NCI-H1930 (cell line): Measurements from ENCODE around the gene PDXDC1.
"Not testable (repeated sequence)": the region's sequence is repeated elsewhere in the genome, so short reads cannot be mapped to it uniquely, and the experiment has no call there.

Experiments
- DNase-seq, 2 experiments: peaks; one replicate each; lab custom pipeline; 2025; lab: John Stamatoyannopoulos, UW

PDXDC1 gene

DNA sequence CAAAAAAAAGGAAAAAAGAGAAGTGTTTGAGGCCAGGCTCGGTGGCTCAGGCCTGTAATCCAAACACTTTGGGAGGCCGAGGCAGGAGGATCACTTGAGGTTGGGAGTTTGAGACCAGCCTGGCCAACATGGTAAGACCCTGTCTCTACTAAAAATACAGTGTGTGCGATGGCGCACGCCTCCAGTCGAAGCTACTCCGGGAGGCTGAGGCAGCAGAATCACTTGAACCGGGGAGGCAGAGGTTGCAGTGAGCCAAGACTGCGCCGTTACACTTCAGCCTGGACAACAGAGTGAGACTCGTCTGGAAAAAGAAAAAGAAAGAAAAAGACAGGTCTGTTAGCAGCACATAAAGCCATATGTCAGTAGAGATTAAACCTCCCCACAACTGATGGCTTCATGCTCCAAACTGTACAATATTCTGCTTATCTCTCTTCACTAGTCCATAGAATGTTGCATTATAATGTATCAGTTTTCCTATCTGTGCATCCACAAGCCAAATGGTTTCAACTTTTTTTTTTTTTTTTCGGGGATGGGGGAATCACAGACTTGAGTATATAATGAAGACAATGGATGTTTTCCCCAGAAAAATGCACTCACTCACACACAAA, 3.1 kb upstream of the PDXDC1 start:
- DNase-seq, result not testable (repeated sequence)

DNA sequence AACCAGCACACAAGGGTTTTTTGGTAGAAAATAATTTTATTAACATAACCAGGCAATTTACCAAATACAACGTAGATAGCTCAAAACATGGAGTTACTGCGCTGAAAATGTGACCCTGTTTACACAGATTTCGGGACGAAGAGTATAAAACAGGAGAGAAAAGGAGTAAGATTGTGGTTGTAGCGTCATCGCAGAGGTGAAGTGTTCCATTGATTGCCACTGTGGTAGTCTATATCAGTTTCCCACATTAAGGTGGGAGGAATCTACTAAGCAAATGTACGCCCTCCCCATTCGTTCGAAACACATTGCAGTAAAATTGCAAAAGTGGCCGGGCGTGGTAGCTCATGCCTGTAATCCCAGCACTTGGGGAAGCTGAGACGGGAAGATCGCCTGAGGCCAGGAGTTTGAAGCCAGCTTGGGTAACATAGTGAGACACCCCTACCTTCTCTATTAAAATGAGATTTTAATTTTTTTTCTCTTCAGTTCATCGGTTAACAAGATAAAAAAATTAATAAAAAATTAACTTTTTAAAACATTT, 972 bp upstream of the PDXDC1 start:
- DNase-seq, result not testable (repeated sequence)

DNA sequence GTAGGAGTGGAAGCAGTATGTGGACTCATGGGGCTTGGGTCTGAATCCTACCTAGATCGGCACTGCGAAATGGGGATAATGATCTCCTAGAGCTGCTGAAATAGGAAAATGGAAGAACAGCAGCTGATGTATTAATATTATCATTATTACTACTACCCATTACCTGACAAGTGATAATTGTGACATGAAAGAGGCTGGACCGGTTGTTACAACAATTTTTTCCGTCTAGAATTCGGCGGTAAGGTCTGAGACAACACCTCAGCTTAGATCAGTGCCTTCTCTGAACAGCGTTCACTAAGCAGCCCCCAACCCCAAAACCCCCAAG, 533 bp upstream of the PDXDC1 start:
- not testable (repeated sequence) for DNase-seq

DNA sequence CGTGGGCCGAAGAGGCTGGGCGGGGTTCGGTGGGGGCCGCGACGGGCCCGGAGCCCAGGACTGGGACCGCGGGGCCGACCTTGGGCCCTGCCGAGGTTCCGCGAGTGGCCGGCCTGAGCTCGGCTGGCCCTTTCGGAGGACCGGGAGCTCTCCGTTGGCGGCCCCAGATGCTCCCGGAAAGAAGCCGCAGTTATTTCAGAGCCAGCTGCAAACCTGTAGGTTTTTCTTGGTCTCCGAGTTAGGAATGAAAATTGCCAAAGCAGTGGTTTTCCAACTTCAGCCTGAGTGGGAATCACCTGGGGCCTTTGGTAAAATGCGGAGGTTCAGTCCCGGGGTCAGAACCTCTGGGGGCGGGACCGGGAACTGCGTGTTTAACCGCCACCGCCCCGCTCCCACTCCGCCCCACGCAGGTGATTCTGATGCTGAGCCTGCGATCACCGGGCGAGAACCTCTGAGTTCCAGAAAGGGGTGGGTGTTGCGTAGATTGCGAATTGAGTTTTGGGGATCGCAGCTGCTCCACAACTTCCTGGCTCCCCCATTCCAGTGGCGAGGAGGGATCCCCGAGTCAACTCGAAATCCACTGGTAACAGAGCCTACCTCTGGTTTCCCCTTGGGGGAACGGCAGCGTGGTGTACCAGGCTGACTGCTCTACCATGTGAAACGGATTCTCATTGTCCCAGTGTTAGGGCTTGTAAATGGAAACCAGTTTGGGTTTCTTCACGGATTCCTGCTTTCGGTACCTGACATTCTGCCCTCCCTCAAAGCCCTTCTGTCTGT, 780 bp downstream of the PDXDC1 start:
- DNase-seq, result not testable (repeated sequence)

DNA sequence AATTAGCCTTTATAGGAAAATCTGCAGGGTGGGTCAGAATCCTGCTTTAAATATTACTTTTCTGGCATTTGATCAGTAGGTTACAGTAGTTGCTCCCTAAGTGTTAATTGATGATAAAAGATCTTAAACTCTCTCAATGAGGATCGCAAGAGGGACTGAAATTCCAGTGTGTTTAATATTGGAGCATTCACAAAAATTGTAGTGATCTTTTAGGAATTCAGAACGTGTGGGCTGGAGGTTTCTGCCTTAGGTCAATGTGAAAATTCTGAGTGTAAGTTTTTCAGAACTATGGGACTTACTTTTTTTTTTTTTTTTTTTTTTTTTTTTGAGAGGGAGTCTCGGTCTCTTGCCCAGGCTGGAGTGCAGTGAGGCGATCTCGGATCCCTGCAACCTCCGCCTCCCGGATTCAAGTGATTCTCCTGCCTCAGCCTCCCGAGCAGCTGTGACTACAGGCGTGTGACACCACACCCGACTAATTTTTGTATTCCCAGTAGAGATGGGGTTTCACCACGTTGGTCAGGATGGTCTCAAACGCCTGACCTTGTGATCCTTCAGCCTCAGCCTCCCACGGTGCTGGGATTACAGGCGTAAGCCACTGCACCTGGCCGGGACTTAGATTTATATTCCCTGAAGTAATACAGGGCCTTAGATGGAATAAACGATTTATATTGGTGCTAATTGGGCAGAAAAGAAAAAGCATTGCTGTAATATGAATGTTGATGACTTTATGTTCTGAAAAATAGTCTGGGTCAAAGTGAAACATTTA, 2.3 kb downstream of the PDXDC1 start:
- not testable (repeated sequence) for DNase-seq

DNA sequence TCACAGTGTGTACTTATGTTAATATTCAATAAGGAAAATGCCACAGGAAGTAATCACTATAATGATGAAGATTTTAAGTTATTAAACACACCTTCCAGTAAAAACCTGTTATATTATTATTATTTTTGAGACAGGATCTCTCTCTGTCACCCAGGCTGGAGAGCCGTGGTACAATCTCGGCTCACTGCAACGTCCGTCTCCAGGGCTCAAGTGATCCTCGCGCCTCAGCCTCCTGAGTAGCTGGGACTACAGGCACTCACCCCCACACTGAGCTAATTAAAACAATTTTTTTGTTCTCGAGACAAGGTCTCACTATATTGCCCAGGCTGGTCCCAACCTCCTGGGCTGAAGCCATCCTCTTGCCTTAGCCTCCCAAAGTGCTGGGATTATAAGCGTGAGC, 3.5 kb downstream of the PDXDC1 start:
- DNase-seq, result not testable (repeated sequence)

DNA sequence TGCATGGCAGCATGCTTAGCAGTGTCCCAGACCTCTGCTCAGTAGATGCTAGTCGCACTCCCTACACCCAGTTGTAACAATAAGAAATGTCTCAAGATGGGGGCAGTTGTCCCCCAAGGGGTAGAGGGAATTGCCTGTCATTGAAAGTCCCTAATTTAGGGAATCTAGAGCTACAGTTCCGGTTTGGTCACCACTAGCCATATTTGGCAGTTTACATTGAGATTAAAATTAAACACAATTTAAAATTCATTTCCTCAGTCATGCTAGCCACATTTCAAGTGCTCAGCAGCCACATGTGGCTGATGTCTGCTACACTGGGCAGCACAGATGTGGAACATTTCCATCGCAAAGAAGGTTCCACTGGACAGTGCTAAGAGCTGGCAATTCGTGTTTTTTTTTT, 4.1 kb downstream of the PDXDC1 start:
- not testable (repeated sequence) for DNase-seq

DNA sequence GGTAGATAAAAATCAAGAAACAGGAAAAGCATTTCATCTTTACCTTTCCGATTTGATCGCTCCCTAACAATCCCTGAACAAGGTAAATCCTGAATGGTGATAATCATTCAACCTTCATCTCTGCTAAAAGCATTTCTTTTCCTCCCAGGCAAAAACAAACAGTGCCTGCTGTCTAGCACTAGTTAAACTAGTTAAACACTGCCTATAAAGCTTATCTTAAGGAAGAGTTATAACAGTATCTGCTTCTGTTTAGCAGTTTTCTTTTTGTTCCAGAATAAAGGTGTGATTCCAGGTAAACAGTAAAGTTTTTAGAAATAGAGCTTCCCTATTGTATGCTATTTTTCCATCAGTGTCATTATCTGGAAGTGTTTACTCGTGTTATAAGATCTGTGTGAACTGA, 6.4 kb downstream of the PDXDC1 start:
- DNase-seq, result not testable (repeated sequence)

DNA sequence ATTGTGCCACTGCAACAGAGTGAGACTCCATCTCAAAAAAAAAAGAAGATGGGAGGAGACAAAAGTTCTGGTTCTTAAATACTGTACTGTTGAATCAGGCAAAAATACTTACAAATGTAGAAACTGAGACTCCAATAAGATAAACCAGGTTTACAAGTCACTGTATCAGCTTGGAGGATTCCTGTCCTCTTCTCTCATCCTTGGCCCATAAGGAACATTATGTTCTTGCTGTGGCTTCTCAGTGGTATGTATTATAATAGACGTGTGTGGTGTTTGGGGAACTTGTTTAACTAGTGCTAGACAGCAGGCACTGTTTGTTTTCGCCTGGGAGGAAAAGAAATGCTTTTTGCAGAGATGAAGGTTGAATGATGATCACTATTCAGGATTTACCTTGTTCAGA, 7.7 kb downstream of the PDXDC1 start:
- not testable (repeated sequence) for DNase-seq

DNA sequence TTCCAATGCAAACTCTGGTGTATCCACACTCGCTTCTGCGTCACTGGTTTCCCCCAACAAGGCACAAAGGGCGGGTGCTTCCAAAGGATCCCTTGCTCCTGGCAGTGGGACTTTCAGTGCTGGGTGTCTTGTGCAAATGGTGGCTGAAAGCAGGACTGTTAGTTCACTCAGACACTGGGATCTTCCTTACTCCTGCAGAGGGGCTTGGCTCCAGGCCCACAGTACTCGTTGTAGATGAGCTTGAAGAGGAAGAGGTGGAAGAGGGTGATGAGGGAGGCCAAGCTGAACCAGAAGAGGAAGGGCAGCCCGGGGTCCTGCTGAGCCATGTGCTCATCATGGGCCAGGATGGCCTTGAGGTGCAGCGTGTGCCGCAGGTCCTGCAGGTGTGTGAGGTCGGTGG, 13.3 kb downstream of the PDXDC1 start:
- not testable (repeated sequence) for DNase-seq

DNA sequence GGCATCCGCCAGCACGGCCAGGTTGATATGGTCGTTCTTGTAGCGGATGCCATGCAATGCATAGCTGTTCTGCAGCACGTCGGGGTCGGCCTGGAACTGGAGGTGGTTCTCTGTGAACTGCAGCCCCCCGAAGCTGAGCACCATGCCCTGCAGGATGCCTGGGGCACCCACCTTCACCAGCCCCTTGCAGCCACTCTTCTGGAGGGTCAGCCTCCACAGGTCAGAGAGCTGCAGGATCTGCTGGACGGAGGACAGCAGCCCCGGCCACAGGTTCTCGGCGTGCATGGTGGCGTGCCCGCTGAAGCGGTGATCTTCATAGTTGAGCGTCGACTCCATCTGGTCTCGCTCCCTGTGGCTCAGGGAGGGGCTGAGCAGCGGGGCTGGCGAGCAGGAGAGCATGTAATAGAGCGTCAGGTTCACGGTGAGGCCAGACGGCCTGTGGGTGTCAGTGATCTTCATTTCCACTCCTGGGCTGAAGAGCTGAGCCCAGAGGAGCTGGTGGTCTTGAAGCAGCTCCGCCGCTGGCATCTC, 13.9 kb downstream of the PDXDC1 start:
- not testable (repeated sequence) for DNase-seq

DNA sequence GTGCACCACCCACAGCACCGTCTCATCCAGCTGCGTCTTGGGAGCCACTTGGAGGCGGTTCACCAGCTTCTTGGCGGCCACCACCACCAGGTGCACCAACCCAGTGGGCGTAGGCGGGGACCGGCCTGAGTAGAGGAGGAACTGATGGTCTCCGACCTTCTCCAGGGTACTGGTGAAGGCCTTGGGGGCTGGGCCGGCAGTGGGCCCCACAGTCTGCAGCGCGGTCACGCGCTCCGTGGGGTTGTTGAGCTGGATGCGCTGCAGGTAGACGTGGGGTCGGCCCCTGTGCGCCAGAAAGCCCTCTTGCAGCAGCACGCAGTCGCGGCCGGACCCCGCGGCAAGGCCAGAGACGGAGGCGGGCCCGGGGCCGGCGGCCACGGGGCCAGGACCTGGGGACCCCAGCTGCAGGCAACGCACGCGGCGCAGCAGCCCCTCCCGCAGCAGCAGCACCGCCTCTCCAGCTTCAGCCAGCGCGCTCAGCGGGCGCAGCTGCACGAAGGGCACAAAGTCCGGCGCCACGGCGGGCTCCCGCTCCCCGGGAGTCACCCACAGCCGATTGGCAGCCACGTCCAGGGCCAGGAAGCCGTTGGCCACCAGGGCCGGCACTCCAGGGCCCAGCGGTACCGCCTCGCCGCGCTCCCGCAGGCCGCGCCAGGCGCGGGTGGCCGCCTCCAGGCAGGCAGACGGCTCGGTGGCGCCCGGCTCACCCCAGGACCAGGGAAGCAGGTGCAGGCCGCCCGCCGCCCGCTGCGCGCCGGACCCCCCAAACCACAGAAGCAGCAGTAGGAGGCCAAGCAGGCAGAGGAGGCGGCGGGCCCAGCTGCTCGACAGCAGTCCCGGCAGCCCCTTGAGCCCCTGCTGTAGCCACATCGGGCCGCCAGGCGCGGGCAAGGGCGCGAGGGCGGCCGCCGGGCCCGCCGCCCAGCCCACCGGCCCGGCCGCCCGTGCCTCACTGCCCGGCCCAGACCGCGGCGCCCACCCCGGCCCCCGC, 14.8 kb downstream of the PDXDC1 start:
- DNase-seq, result not testable (repeated sequence)

DNA sequence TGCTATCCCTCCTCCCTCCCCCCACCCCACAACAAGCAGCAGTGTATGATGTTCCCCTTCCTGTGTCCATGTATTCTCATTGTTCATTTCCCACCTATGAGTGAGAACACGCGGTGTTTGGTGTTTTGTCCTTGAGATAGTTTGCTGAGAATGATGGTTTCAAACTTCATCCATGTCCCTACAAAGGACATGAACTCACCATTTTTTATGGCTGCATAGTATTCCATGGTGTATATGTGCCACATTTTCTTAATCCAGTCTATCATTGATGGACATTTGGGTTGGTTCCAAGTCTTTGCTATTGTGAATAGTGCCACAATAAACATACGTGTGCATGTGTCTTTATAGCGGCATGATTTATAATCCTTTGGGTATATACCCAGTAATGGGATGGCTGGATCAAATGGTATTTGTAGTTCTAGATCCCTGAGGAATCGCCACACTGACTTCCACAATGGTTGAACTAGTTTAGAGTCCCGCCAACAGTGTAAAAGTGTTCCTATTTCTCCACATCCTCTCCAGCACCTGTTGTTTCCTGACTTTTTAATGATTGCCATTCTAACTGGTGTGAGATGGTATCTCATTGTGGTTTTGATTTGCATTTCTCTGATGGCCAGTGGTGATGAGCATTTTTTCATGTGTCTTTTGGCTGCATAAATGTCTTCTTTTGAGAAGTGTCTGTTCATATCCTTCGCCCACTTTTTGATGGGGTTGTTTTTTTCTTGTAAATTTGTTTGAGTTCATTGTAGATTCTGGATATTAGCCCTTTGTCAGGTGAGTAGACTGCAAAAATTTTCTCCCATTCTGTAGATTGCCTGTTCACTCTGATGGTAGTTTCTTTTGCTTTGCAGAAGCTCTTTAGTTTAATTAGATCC, 18.7 kb downstream of the PDXDC1 start:
- not testable (repeated sequence) for DNase-seq

DNA sequence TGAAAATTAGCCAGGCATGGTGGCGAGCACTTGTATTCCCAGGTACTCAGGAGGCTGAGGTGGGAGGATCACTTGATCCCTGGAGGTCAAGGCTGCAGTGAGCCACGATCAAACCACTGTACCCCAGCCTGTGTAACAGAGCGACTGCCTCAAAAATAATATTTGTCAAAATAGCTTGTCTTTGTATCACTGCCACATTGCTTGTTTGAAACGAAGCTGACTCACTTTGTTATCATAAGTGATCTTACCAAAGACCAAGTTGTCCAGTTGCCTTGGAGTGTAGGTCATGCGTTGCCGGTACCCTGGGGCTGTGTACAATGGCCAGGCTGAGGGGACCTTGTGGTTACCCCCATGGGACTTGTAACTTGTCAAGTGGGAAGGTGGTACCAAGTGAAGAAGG, 21.9 kb downstream of the PDXDC1 start:
- DNase-seq, result not testable (repeated sequence)

DNA sequence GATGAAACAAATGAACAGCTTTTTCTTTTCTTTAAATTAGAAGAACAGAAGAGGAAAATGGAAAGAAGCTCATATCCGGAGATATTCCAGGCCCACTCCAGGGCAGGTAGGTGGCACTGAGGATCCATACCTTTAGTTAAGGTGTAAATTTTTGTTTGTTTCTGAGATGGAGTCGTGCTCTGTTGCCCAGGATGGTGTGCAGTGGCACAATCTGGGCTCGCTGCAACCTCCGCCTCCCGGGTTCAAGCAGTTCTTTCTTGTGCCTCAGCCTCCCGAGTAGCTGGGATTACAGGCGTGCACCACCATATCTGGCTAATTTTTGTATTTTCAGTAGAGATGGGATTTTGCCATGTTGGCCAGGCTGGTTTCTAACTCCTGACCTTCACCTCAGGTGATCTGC, 23.5 kb downstream of the PDXDC1 start:
- DNase-seq, result not testable (repeated sequence)

DNA sequence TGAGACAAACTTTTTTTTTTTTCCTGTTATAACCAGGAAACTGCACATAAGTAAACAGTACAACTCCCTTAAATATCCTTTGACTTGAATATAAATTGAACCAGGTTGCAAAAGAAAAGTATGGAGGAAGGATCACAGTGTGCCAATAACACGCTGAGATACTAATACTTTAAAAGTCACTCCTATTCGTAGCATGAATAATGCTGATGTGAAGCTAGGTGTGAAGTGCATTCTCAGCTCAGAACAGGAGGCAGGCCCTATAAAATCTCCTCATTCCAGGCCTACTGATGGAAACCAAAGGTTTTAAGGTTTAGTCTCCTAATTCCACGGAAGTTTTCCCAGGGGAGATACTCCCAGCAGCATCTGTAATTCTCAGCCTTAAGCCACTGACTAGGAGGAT, 25.0 kb downstream of the PDXDC1 start:
- not testable (repeated sequence) for DNase-seq

DNA sequence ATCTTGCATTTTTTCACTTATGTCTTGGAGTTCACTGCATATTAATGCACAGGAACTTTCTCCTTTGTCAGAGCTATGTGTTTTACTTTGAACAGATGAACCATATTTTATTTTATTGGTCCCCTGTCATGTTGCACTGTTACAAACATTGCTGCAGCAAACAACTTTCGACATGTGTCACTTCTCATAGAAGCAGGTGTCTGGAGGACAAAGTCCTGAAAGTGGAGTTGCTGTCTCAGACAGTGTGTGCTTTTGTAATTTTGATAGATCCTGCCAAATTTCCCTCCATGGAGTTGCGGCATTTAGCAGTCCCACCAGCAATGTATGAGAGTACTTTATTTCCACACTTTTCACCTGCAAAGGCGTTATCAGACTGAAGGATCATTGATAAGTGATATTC, 27.6 kb downstream of the PDXDC1 start:
- DNase-seq, result not testable (repeated sequence)

DNA sequence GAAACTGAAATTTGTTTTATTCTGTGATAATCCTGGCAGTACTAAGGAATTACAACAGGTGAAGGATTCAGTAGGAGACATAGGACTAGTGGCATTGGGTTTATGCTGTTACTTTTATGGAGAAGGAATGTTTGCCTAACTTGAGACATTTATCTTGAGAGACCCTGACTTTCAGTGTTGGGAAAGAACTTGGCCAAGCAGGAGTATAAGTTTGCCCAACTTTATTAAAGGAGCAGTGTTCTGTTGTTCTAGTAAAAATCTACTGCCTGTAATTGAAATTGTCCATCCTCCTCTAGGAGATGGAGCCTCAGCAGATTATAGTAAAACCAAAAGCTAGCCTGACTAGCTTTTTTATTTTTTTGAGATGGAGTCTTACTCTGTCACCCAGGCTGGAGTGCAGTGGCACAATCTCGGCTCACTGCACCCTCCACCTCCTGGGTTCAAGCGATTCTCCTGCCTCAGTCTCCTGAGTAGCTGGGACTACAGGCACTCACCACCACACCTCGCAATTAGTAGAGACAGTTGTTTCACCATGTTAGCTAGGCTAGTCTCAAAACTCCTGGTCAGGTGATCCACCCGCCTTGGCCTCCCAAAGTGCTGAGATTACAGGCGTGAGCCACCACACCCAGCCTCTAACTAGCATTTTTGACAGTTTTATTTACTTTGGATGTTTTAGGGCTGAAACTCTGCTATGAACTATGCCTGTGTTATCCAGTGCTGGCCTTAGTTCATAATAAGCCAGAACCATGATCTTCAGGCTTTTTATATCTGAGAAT, 30.7 kb downstream of the PDXDC1 start:
- not testable (repeated sequence) for DNase-seq

DNA sequence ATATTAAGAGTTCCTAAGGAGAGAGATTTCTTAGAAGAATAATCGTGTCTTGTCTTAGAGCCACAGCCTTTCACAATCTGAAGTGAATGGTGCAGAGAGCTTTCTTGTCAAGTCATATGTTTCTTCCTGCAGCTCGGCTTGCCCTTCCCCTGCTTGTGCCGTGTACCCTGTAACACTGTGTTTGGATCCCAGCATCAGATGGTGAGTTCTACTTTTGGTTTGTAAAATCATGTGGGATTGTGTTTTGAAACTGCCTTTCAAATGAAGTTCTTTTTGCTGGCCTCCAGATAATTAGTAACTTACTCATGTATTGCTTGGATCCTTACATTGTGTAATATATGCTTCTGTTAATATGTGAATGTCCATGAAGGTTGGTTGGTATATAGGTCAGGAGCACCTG, 33.8 kb downstream of the PDXDC1 start:
- not testable (repeated sequence) for DNase-seq
